B cell (primary cell): ENCODE data around the gene SYCP2. TPM values are rescaled to one million over a fixed set of nuclear protein-coding genes. Genes with fewer than 3 reads are reported as not detected.

Source experiments
- ATAC-seq: fragments of 200-7000 bp; cut with Tn5 transposase; one replicate; pipeline ENCODE4 v1.10.0; 2021; ENCODE audit warnings: low read depth, mild to moderate bottlenecking, moderate number of reproducible peaks, moderate library complexity
- CTCF ChIA-PET: fragments of 350-600 bp; sonication (Branson Sonifier 250); formaldehyde crosslinking; loops from one replicate; lab custom pipeline; 2021; ENCODE audit warnings: antibody characterized with exemption, inconsistent platforms; lab: Charles Lee
- POLR2A ChIA-PET: fragments of 350-600 bp; sonication (Branson Sonifier 250); formaldehyde crosslinking; loops from one replicate; lab custom pipeline; 2021; ENCODE audit warnings: antibody characterized with exemption; lab: Charles Lee
- DNase-seq: peaks from one replicate; pipeline ENCODE4 v3.0.0; 2013
- H2AFZ ChIP-seq: 2 replicates; pipeline ENCODE4 v1.6.1; 2012; ENCODE audit warnings: mild to moderate bottlenecking, low read depth, low read length; ENCODE audit not compliant: insufficient read depth, poor library complexity, severe bottlenecking
- H3K27ac ChIP-seq, 2 donors: 1 replicate in 1 of 2; 2 replicates in 1 of 2; pipeline ENCODE4 v1.5.1; 2012 to 2013; ENCODE audit warnings: low read length in 2 of 2, mild to moderate bottlenecking in 2 of 2, moderate library complexity in 1 of 2
- H3K27me3 ChIP-seq, 4 experiments: fragments of 200-600 bp in 1 of 4; sonication (generic) in 1 of 4; replicated peaks in 1 of 4; 1 replicate in 2 of 4; 2 replicates in 2 of 4; pipeline versions ENCODE4 v1.6.1 to v1.7.0; 2013 to 2016; ENCODE audit warnings: low read length in 3 of 4, mild to moderate bottlenecking in 2 of 4, mixed read lengths in 1 of 4, moderate library complexity in 1 of 4; ENCODE audit not compliant: insufficient read depth in 4 of 4, control insufficient read depth in 3 of 4; ENCODE audit errors: control extremely low read depth in 1 of 4
- H3K36me3 ChIP-seq, 2 experiments: replicated peaks in 1 of 2; 1 replicate in 1 of 2; 2 replicates in 1 of 2; pipeline versions ENCODE4 v1.6.1 to v1.7.1; 2013; ENCODE audit warnings: low read length in 1 of 2; ENCODE audit not compliant: insufficient read depth in 2 of 2, control insufficient read depth in 1 of 2; ENCODE audit errors: control extremely low read depth in 1 of 2, extremely low read depth in 1 of 2
- H3K4me1 ChIP-seq, 2 donors: fragments of 200-600 bp in 1 of 2; sonication (generic) in 1 of 2; 1 replicate in 1 of 2; 2 replicates in 1 of 2; pipeline versions ENCODE4 v1.5.1 to v1.6.1; 2013 to 2017; ENCODE audit warnings: low read length in 2 of 2; ENCODE audit not compliant: control insufficient read depth in 2 of 2, insufficient read depth in 2 of 2
- H3K4me2 ChIP-seq: replicated peaks from 2 replicates; pipeline ENCODE3; 2012; ENCODE audit warnings: mild to moderate bottlenecking, low read depth, low read length; ENCODE audit not compliant: poor library complexity, severe bottlenecking
- H3K4me3 ChIP-seq, 5 experiments: fragments of 200-600 bp in 1 of 5; sonication (generic) in 1 of 5; 1 replicate in 3 of 5; 2 replicates in 2 of 5; pipeline versions ENCODE4 v1.5.1 to v1.7.0; 2011 to 2016; ENCODE audit warnings: low read length in 4 of 5, mild to moderate bottlenecking in 4 of 5, low read depth in 2 of 5, control low read depth in 1 of 5, moderate library complexity in 1 of 5; ENCODE audit not compliant: insufficient read depth in 1 of 5; ENCODE audit errors: control extremely low read depth in 1 of 5, extremely low read depth in 1 of 5
- H3K79me2 ChIP-seq: fragments of 200-600 bp; sonication (generic); one replicate; pipeline ENCODE4 v1.6.0; 2016; ENCODE audit warnings: low read length; ENCODE audit not compliant: control insufficient read depth, insufficient read depth
- H3K9ac ChIP-seq: fragments of 200-600 bp; sonication (generic); 2 replicates; pipeline ENCODE4 v1.6.1; 2017; ENCODE audit warnings: mild to moderate bottlenecking, low read length, moderate library complexity
- H3K9me3 ChIP-seq, 3 donors: one replicate each; pipeline versions ENCODE4 v1.6.1 to v1.7.1; 2013; ENCODE audit warnings: low read length in 2 of 3; ENCODE audit not compliant: control insufficient read depth in 2 of 3, insufficient read depth in 1 of 3; ENCODE audit errors: control extremely low read depth in 1 of 3
- H4K20me1 ChIP-seq: 2 replicates; pipeline ENCODE4 v1.6.0; 2012; ENCODE audit warnings: mild to moderate bottlenecking, low read length; ENCODE audit not compliant: insufficient read depth, control insufficient read depth, poor library complexity, severe bottlenecking
- H3K27ac Mint-ChIP-seq: one replicate; pipeline ENCODE4 v1.8.0; 2021; ENCODE audit warnings: mixed read lengths
- H3K27me3 Mint-ChIP-seq: one replicate; pipeline ENCODE4 v1.8.0; 2021; ENCODE audit warnings: mixed read lengths
- H3K4me1 Mint-ChIP-seq: one replicate; pipeline ENCODE4 v1.8.0; 2021; ENCODE audit warnings: mixed read lengths
- H3K4me3 Mint-ChIP-seq: one replicate; pipeline ENCODE4 v1.8.0; 2021; ENCODE audit warnings: mixed read lengths
- H3K9me3 Mint-ChIP-seq: one replicate; pipeline ENCODE4 v1.8.0; 2022; ENCODE audit warnings: mixed read lengths; ENCODE audit not compliant: insufficient read depth
- CTCF ChIP-seq: fragments of 200-600 bp; IDR thresholded peaks from one replicate; pipeline ENCODE4 v1.8.0; 2022; ENCODE audit warnings: antibody characterized with exemption, mild to moderate bottlenecking
- EZH2 ChIP-seq: IDR thresholded peaks from 2 replicates; pipeline ENCODE4 v1.6.1; 2012; ENCODE audit warnings: borderline replicate concordance, low read depth, mild to moderate bottlenecking, moderate library complexity, low read length; ENCODE audit not compliant: insufficient read depth, poor library complexity, severe bottlenecking
- WGBS: methylation state at CpG from one replicate; pipeline ENCODE4 v1.1.5; 2013; ENCODE audit warnings: missing lambda C conversion rate; ENCODE audit not compliant: insufficient coverage; 5-methylcytosine and 5-hydroxymethylcytosine counted together
- intact Hi-C: fragments of 100-400 bp; cut with micrococcal nuclease; formaldehyde crosslinking; loops from one replicate; pipeline ENCODE4 v1.10.0; 2022
- polyA plus RNA-seq: library from polyadenylated mRNA; depleted of rRNA; stranded (reverse); fragments of >200 nt; gene quantifications from 2 replicates; pipeline ENCODE4 v1.2.3, GENCODE V29; 2012
- total RNA-seq, 2 donors: library from RNA; stranded (reverse); fragments of 120-200 nt in 1 of 2; gene quantifications; 1 replicate in 1 of 2; 2 replicates in 1 of 2; pipeline versions ENCODE4 v1.2.3 to v1.2.4, GENCODE V29; 2013 to 2022

The SYCP2 gene
- total and polyA plus RNA-seq, 2 donors (not counting 1 experiment from before 2014, with no cell fraction given), result 0.98 to 4.5 TPM

GRCh38 chr20:59931511-59932312 lies 1.7 kb downstream of the SYCP2 start:
- Histone ChIP-seq H4K20me1 (no peaks in the 10 kb centered on the region), H3K9me3 (peaks cover 0 to 5% (median 0%) of the 10 kb centered on the region in 3 donors), H2AFZ (no peak overlapping the region), H3K4me3 (no peak overlapping the region), H3K27me3 (no peaks in the 10 kb centered on the region), H3K27ac (no peak overlapping the region), H3K79me2 (no peaks in the 10 kb centered on the region), H3K9ac (no peak overlapping the region), H3K36me3 (no peaks in the 10 kb centered on the region), H3K4me2 (no peak overlapping the region), H3K4me1 (peaks cover 3 to 5% of the 10 kb centered on the region in 2 donors)
- no peak for TF ChIP-seq EZH2
- TF ChIP-seq CTCF, result no peak
- Mint-ChIP-seq H3K4me1 (peaks cover 12% of the 10 kb centered on the region), H3K27me3 (no peaks in the 10 kb centered on the region), H3K4me3 (peak overlapping the region; percentile 67), H3K27ac (no peak overlapping the region), H3K9me3 (no peaks in the 10 kb centered on the region)
- WGBS, result 98% methylated on average over 4 of the region's 9 CpGs
- ChIA-PET POLR2A (no interaction called here), CTCF (interaction anchor here (1.0 to 1.5 kb wide), 2 partner anchors 9 to 18 kb away, joined by 3 read pairs; no protein-coding TSS in a partner anchor)
- ATAC-seq (no peak), DNase-seq (no peak)
- intact Hi-C loops, result no loop called here

- Histone ChIP-seq H3K27me3 (peaks cover 0 to 10% (median 0%) of the 10 kb centered on the region in 4 experiments), H4K20me1 (no peaks in the 10 kb centered on the region), H3K27ac (no peak overlapping the region), H2AFZ (no peak overlapping the region), H3K36me3 (no peaks in the 10 kb centered on the region), H3K9me3 (no peaks in the 10 kb centered on the region), H3K4me3 (no peak overlapping the region), H3K79me2 (no peaks in the 10 kb centered on the region), H3K9ac (no peak overlapping the region), H3K4me1 (no peaks in the 10 kb centered on the region), H3K4me2 (no peak overlapping the region)
- ChIA-PET CTCF (no interaction called here), POLR2A (no interaction called here)
- no peak for TF ChIP-seq CTCF
- TF ChIP-seq EZH2, result no peak
- ATAC-seq, result no peak
- H3K27ac Mint-ChIP-seq, result no peak overlapping the region
- intact Hi-C loops, result no loop called here
- H3K9me3 Mint-ChIP-seq, result no peaks in the 10 kb centered on the region
- DNase-seq, result no peak
- no peak overlapping the region for H3K4me3 Mint-ChIP-seq
- H3K4me1 Mint-ChIP-seq, result no peaks in the 10 kb centered on the region
- peaks cover 19% of the 10 kb centered on the region for H3K27me3 Mint-ChIP-seq
Measured at GRCh38 chr20:59925899-59926298, 7.5 kb downstream of the SYCP2 start.
